Effector CD8-positive, alpha-beta T cell (primary cell): ENCODE measurements around the gene ANO6.
"Not testable (repeated sequence)": the region's sequence is repeated elsewhere in the genome, so short reads cannot be mapped to it uniquely, and the experiment has no call there.

Experiments
- DNase-seq: peaks from one replicate; lab custom pipeline; 2025; lab: John Stamatoyannopoulos, UW

Gene ANO6

DNA sequence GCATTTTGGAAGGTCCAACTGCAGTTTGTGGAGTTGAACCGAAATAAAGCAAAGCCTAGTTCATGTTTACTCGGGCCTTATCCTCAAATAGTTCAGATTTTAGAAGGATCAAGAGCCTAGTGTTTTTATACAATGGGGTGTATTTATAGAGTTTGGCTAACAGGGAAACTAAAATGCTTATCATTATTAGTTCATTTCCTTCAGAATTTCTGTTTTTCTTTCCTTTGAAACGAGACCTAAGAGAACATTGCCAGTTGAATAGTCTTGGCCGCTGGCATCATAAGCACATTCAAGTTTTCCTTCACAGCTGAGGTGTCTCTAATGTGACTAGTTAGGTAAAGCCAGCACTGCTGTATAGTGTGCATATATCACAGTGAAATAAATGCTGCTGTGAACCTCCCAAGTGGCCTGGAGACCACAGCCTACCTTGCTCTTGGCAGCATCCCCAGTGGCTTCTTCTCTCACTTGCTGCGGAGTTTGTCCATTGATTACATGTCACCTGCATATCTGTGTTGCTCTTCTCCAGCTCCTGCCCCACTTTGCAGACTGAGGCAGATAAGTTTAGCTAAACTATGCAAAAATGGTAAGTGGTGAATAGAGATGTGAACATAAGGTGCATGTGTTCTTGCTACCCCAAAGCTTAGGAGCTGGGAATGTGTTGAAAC lies 88.8 kb downstream of the ANO6 start:
- DNase-seq, result no peak

DNA sequence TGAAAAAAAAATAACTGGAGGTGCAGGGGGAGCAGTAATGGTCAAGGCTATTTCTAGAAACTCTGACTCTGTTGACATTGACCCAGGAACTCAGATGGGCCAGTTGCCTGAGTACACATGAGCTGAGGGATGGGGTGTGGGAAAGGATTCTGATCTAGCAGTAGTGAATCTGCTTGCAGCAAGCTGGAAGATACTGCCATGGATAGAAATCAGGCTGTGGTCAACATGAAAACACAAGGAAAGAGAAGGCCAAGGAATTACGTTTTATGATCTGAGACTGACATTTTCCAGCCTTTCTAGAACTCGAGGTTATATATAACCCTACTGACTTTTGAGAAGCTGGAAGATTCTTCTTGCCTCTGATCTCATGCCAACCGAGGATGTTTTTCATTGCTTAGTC lies 90.0 kb downstream of the ANO6 start:
- DNase-seq, result no peak

DNA sequence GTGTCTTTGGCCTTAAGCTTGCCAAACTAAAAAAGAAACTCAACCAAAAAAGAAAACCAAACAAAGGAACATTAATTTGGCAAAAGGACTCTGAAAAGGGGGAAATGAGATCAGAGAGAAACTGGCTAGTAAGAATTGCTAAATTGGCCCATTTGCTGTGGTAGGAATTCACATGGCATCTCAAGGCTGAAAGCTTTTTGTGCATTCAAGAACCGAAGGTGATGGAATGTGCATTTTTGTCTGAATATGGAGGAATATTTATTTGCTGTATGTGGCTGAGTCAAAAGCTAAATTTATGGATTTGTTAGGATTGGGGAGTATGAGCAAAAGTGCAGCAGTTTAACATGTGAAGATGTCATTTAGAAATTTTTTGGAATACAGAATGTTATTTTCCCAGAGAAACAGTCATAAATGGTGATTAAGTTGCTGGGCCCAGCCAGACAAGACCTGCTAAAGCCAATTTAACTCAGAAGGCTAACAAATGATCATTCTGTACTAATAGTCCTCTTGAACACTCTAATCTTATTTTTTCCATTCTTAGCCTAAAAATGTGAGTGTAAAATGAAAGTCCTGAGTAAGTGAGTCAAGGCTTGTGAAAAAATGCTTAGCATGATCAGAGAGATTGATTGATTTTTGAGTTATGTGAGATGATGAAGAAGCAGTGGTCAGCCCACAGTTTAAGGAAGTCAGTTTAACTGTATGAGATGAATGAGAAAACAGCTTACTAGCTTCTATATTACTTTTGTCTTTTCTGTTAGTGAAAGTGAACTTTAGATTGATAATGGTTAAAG lies 94.1 kb downstream of the ANO6 start:
- no peak for DNase-seq

DNA sequence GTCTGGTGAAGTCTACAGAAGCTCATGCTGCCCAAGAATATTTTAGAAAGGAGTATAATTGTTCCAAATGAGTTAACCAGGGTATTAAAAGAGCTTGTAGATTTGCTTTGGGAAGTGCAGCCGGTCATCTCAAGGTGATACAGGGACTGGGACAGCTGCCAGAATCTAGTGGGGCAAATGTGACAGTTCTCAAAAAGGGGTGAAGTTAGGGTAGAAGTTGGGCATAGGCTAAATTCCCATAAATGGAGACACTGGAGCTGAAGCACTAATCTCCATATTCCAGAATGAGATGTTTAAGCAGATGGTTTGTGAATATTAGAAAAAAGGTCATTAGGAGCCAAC lies 94.7 kb downstream of the ANO6 start:
- no peak for DNase-seq

DNA sequence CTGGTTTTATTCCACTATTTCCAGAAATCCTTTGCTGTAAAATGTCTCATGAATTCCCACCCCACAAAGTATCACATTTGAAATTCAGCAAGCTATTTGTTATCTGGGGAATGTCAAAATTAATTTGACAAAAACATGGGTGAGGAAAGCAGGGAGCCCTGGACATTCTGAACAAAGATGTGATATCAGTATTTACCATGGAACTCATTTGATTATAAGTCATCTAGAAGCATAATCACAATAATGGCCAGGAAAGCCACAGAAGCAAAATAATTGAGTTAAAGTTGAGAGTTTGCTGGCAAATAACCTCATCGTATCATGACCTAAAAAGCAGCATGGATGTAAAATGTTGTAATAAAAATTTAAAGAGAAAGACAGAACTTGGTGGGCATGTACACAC lies 96.1 kb downstream of the ANO6 start:
- no peak for DNase-seq

DNA sequence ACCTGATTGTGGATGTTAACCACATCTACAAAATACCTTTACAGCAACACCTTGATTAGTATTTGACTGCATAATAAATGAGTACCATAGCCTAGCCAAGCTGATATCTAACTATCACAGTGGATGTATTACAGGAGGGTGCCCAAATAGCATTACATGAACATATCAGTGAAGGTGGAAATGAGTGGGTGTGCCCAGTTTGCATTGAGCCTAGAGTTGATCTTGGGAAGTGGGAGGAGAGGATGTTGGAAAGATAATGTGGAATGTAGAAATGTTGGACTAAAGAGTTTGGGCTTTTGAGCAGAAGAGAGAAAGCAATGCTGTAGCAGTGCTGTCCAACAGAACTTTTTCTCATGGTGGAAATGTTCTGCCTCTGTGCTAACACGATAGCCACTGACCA lies 98.9 kb downstream of the ANO6 start:
- no peak for DNase-seq

DNA sequence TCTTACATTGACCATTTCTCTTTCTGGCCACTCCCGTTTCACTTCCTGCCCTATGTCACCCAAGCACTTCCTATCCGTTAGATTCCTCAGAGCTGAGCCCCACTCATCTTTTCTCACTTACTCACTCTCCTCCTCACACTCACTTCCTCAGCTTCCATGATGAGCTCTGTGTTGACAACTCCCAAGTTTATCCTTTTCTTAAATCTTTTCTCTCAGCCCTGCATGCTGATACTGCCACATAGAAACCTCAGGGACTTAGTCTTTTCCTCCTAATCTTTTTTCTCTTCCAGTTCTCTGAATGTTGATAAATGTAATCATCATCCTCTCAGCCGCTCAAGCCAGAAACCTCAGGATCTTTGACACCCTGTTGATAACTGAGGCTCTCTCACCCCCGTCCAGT lies 99.6 kb downstream of the ANO6 start:
- no peak for DNase-seq

DNA sequence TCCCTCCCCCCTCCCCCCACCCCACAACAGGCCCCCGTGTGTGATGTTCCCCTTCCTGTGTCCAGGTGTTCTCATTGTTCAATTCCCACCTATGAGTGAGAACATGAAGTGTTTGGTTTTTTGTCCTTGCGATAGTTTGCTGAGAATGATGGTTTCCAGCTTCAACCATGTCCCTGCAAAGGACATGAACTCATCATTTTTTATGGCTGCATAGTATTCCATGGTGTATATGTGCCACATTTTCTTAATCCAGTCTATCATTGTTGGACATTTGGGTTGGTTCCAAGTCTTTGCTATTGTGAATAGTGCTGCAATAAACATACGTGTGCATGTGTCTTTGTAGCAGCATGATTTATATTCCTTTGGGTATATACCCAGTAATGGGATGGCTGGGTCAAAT lies 101.4 kb downstream of the ANO6 start:
- DNase-seq, result not testable (repeated sequence)

DNA sequence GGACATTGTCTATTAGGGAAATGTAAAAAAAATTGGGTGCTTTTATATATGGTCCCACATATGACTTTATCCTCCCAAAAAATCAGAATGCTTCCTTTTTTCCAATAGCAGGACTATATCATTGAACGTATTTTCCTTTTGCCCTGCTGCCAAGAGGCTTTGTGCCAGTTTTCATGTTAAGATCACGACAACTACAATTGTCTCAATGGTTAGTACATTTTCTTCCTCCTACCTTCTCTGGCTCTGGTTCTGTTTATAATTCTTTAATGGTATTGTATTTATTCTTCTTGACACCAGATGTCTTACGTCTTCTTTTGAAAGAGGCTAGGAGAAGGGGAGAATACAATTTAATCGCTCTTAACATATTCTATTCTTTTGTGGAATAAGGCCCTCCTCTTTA lies 106.9 kb downstream of the ANO6 start:
- DNase-seq, result no peak

DNA sequence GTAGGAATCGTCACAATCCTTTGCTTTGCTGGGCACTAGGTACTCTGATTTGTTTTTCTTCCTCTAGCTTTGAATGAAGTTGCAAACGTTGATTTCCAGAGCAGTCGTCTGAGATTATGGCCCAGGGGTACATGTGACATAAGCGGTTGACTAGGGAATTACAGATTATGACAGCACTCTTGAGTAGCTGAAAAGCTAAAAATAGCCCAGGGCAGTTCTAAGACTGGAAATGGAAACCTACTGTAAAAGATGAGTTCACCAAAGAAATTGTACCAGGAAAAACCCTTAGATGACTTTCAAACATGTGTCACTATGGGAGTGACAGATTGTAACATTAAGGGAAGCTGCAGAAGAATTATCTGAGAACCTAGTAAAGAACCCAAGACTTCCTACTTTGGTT lies 108.5 kb downstream of the ANO6 start:
- DNase-seq, result no peak

DNA sequence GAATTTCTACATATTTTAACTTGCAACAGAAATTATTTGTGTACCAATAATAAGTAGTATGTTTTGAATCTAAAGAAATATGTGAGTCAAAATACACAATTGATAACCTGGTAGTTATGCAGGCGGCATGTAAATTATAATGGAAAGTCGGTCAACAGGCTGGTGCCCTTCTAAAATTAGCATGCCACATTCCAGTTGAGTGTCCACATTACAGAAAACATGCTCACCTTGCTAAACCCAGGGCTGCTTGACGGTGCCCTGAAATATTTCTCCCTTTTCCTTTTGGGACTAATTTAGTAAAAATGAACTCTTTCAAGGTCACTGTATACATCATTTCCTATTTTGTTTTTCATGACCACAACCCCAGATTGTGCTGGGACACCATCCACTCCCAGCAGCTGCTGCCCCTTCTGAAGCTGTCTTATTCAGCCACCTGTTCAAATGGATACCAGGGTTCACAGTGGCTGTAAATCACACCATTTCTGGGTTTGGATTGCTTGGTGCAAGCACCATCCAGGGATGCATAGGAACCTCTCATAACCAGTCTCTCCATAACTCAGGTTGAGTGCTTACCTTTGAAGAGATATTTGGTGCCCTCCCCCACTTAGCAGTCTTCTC lies 110.6 kb downstream of the ANO6 start:
- DNase-seq, result no peak

DNA sequence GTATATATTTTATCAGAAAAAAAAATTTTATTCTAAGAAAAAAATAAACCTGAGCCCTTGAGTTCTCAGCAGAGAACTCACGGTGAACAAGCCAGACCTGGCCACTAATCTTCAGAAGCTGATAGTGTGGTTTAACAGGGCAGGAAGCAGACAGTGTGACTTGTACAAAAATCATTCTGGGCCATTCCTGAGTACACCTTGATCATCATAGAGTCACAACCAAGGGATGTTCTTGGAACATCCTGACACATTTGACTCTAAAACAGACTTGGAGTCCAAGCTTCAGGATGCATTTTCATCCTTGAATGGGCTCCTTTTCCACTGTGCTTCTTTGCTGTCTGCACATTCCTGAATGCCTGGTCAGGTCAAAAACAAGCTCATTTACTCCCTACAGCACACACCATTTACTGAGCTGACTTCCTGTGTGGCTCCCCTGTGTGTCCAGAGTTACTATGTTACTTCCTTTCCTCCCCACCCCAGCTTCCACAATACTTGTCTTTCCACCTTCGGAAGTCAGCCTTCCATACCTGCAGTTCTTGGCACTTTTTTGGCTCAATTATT lies 112.0 kb downstream of the ANO6 start:
- no peak for DNase-seq

DNA sequence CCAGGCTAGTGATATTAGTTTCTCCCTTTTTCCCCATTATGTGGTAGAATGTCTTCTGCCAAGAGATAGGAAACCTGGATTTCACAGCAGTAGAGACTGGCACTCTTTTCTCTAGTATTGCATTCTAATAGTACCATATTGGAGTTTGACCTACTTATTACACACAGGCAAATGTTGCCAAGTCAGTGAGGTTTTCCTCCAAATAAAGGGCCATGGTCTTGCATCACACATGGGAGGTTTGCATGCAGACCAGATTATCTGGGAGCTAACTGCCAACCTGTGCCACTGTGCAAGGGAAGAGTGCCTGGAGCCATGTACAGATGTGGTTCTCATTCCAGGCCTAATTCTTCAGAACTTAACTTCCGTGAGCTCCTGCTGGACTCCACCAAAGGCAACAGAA lies 113.3 kb downstream of the ANO6 start:
- DNase-seq, result no peak

DNA sequence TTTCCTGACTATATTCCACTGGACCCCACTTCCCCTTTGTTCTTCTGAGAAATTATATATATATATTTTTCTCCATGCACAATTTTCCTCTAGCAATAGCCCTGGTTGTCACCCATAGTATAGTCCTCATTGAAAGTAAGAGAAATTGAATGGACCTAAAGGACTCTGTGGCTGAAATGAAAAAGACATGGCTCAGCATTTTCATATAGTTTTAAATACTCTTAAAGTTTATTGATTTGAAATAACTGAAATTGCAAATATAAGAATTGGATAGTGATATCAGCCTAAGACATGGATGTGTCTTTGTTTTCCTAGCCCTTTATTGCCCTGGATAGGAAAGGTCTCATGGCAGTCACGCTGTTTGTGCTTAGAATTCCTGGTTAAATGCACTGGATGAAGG lies 113.8 kb downstream of the ANO6 start:
- DNase-seq, result no peak

DNA sequence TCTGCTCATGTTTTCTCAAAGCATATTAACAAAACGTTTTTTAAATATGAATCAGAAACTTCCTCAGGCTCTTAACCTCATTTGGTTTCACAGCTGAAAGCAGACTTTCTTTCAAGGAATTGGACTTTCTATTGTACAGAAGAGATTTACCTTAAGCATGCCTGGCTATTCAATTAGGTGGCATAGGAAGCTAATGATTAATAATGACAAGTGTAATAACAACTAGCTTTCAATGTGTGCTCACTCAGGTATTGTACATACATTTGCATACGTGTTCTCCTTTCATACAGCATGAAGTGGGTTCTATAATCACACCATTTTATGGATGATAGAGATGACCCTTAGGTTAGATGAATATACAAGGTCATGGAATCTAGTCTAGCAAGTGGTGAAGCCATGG lies 115.7 kb downstream of the ANO6 start:
- no peak for DNase-seq

DNA sequence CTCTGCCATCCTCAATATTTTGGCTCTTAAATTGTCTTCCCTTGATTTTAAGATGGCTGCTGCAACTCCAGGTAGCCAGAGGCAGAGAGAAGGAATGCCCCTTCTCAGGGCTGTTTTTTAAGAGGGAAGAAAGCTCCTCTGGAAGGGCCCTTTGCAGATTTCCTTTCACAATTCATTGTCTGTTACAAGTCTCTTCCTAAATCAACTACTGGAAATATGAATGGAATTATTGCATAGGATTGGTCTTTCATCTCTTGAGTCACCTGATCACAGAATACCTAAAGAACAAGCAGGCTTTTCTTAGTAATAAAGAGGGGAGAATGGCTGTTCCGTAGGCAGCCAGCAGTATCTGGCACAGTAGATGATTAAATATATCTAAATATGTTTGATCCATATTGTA lies 118.5 kb downstream of the ANO6 start:
- DNase-seq, result no peak

DNA sequence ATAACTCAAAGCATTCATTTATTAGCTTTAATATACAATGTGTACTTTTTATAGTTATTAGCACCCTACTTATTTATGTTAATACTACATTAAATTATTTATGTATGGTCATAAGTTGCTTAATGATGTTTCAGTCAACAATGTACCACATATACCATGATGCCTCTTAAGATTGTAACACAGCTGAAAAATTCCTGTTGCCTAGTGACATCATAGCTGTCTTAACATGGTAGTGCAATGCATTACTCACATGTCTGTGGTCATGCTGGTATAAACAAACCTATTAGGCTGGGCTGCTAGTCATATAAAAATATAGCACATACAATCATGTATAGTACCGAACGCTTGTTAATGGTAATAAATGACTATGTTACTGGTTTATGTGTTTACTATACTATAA lies 120.4 kb downstream of the ANO6 start:
- DNase-seq, result no peak

DNA sequence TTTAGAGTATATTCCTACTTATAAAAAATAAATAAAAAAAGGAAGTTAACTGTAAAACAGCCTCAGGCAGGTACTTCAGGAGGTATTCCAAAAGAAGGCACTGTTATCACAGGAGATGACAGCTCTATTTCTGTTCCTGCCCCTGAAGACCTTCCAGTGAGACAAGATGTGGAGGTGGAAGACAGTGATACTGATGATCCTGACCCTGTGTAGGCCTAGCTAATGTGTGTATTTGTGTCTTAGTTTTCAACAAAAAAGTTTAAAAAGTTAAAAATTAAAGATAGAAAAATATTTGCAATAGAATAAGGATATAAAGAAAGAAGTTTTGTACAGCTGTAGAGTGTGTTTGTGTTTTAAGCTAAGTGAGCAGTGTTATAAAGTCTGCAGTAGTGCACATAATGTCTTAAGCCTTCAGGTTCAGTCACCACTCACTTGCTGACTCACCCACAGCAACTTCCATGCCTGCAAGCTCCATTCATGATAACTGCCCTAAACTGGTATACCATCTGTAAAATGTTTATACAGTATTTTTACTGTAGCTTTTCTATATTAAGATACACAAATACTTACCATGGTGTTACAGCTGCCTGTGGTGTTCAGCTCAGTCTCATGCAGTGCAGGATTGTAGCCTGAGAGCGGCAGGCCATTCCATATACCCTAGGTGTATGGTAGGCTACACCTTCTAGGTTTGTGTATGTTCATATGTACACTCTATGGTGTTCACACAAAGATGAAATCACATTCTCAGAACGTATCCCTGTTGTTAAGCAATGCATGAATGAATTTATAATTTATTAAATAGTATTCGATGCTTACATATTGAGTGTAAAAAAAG lies 121.1 kb downstream of the ANO6 start:
- no peak for DNase-seq

DNA sequence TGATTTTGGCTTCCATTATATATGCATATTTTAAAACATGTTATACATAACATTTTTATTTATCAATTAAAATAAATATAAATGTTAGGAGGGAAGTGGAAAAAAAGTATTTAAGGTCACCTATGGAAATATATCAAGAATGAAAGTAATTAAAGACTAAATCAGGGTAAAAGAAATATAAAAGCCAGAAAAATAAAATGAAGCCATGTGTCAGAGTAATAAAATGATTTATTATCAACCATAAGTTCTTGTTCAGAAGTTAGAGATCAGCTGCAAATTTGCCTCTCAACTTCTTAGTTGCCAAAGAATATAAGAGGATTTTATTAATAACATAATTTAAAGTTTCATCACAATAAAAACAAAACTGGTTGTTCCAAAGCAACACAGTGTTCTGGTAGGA lies 121.9 kb downstream of the ANO6 start:
- DNase-seq, result no peak

DNA sequence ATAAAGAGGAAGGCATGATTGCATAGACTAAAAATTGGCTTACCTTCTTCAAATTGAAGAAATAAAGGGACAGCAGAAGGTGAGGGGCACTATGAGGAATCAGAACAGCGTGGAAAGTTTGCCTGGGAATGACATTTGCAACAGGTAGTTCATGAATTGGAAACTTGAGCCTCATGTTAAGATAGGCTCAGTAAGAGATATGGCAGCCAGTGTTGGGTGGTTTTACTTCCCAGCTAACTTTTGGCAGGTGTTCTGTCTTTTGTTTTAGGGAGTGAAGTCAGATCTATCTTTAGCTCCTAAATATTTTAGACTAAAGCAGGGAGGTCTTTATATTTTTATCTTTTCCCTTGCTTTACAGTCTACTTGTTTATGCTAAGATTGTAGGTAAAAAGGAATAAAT lies 122.4 kb downstream of the ANO6 start:
- DNase-seq, result no peak

DNA sequence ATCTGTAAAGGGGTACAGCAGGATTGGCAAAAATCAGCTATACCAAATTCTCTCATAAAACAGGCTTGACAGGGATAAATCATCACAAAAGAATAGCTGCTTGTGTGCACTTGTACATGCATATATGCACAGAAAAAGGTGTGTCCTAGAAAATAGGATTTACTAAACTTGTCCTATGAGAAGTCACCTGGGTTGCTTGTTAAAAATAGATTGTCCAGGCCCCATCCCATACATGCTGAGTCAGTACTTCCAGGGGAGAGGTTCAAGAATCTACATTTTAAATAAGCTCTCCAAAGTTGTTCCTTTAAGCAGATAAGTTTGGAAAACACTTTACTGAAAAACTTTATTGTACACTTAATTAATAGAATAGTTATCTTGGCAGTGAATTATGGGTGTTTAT lies 123.1 kb downstream of the ANO6 start:
- no peak for DNase-seq

DNA sequence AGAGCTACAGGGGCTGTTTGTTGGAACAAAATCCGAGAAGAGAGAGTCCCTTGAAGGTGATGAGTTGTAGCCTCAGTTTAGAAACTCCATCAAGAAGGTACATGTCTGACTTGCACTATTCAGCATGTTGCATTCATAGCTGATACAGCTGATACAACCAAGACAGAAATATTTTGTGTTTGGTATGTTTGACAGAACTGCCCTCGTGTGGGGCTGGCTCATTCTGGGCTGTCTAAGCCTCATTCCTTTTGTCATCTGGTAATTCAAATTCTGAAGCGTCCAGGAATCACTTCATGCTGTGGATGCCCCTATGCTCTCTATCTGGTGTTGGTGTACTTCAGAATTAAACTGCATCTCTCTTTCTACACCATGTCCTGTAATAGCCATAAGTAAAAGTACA lies 126.3 kb downstream of the ANO6 start:
- DNase-seq, result no peak
